SK-N-SH (cell line): ENCODE measurements around the gene FLYWCH1. TPM values are rescaled to one million over a fixed set of nuclear protein-coding genes. Genes with fewer than 3 reads are reported as not detected.

Experiments used
- CTCF ChIA-PET: fragments of 300-600, 350-600 bp; formaldehyde crosslinking; extraction: SDS; loops from one replicate; lab custom pipeline; 2021; lab: Yijun Ruan, JAX
- POLR2A ChIA-PET: fragments of 350-600 bp; sonication (Branson Sonifier 250); formaldehyde crosslinking; extraction: SDS; loops from one replicate; lab custom pipeline; 2020; ENCODE audit warnings: antibody characterized with exemption, inconsistent platforms; lab: Yijun Ruan, JAX
- DNase-seq: peaks from one replicate; pipeline ENCODE4 v3.0.0; 2012
- H2AFZ ChIP-seq: fragments of 200-600 bp; sonication (generic); 2 replicates; pipeline ENCODE4 v1.8.1; 2016; ENCODE audit warnings: antibody characterized with exemption, mild to moderate bottlenecking, low read depth
- H3F3A ChIP-seq: fragments of 200-600 bp; sonication (generic); replicated peaks from 2 replicates; pipeline ENCODE3; 2016; ENCODE audit warnings: antibody characterized with exemption, mild to moderate bottlenecking; ENCODE audit not compliant: insufficient read depth
- H3K27ac ChIP-seq, 2 experiments: fragments of 200-500 bp in 1 of 2; fragments of 200-600 bp in 1 of 2; sonication (Bioruptor generic) in 1 of 2; sonication (generic), shearing (Covaris generic) in 1 of 2; 2 replicates each; pipeline versions ENCODE4 v1.5.1 to v1.6.1; 2014 to 2016; ENCODE audit warnings: low read depth in 2 of 2, inconsistent platforms in 1 of 2, low read length in 1 of 2, mild to moderate bottlenecking in 1 of 2, mixed read lengths in 1 of 2
- H3K27me3 ChIP-seq: fragments of 200-600 bp; sonication (generic), shearing (Covaris generic); 2 replicates; pipeline ENCODE4 v1.6.1; 2016; ENCODE audit warnings: mixed run types; ENCODE audit not compliant: insufficient read depth
- H3K36me3 ChIP-seq, 2 experiments: fragments of 200-500 bp in 1 of 2; fragments of 200-600 bp in 1 of 2; sonication (Bioruptor generic) in 1 of 2; sonication (generic) in 1 of 2; replicated peaks in 1 of 2; 2 replicates each; pipeline versions ENCODE3 to v1.5.1; 2014 to 2016; ENCODE audit warnings: low read length in 1 of 2, mild to moderate bottlenecking in 1 of 2; ENCODE audit not compliant: insufficient read depth in 2 of 2, control insufficient read depth in 1 of 2
- H3K4me1 ChIP-seq, 2 experiments: fragments of 200-500 bp in 1 of 2; fragments of 200-600 bp in 1 of 2; sonication (Bioruptor generic) in 1 of 2; sonication (generic), shearing (Covaris generic) in 1 of 2; 2 replicates each; pipeline versions ENCODE4 v1.5.1 to v1.6.1; 2014 to 2016; ENCODE audit warnings: low read depth in 1 of 2, low read length in 1 of 2, mixed run types in 1 of 2; ENCODE audit not compliant: insufficient read depth in 2 of 2, control insufficient read depth in 1 of 2
- H3K4me2 ChIP-seq: fragments of 200-600 bp; sonication (generic), shearing (Covaris generic); 2 replicates; pipeline ENCODE4 v1.6.1; 2017; ENCODE audit warnings: mixed run types
- H3K4me3 ChIP-seq, 2 experiments: fragments of 200-500 bp in 1 of 2; fragments of 200-600 bp in 1 of 2; sonication (Bioruptor generic) in 1 of 2; sonication (generic), shearing (Covaris generic) in 1 of 2; 2 replicates each; pipeline versions ENCODE4 v1.5.1 to v1.8.1; 2014 to 2016; ENCODE audit warnings: low read depth in 2 of 2, inconsistent platforms in 1 of 2, low read length in 1 of 2, mild to moderate bottlenecking in 1 of 2, mixed read lengths in 1 of 2, moderate library complexity in 1 of 2
- H3K79me2 ChIP-seq: fragments of 200-600 bp; sonication (generic); 2 replicates; pipeline ENCODE4 v1.8.1; 2017; ENCODE audit warnings: mild to moderate bottlenecking; ENCODE audit not compliant: insufficient read depth
- H3K9ac ChIP-seq: fragments of 200-600 bp; sonication (generic); 2 replicates; pipeline ENCODE4 v1.6.1; 2017; ENCODE audit warnings: mixed run types
- H3K9me2 ChIP-seq: fragments of 200-600 bp; sonication (generic); 2 replicates; pipeline ENCODE4 v1.6.1; 2017; ENCODE audit warnings: mixed run types
- H3K9me3 ChIP-seq: fragments of 200-600 bp; sonication (generic); 2 replicates; pipeline ENCODE4 v1.6.1; 2017; ENCODE audit warnings: mixed run types, mild to moderate bottlenecking, moderate library complexity
- H4K20me1 ChIP-seq: fragments of 200-600 bp; sonication (generic); 2 replicates; pipeline ENCODE4 v1.6.1; 2017; ENCODE audit warnings: mild to moderate bottlenecking, mixed run types; ENCODE audit not compliant: insufficient read depth
- CTCF ChIP-seq: fragments of 200-600 bp; sonication (generic); IDR thresholded peaks from 2 replicates; pipeline ENCODE4 v1.6.1; 2017; ENCODE audit warnings: antibody characterized with exemption, mild to moderate bottlenecking, moderate library complexity
- ELF1 ChIP-seq: IDR thresholded peaks from 2 replicates; pipeline ENCODE4 v1.4.0; 2012
- EP300 ChIP-seq, 2 experiments: IDR thresholded peaks; 2 replicates each; pipeline versions ENCODE4 v1.4.0 to v1.6.1; 2012; ENCODE audit warnings: borderline replicate concordance in 1 of 2, low read depth in 1 of 2, low read length in 1 of 2
- FOSL2 ChIP-seq: IDR thresholded peaks from 2 replicates; pipeline ENCODE4 v1.4.0; 2012; ENCODE audit warnings: low read depth, mild to moderate bottlenecking, moderate library complexity, borderline replicate concordance
- FOXM1 ChIP-seq: IDR thresholded peaks from 2 replicates; pipeline ENCODE4 v1.4.0; 2012; ENCODE audit warnings: low read depth, mild to moderate bottlenecking
- GABPA ChIP-seq: IDR thresholded peaks from 2 replicates; pipeline ENCODE4 v1.4.0; 2012; ENCODE audit warnings: low read depth, mild to moderate bottlenecking
- MXI1 ChIP-seq: IDR thresholded peaks from 2 replicates; pipeline ENCODE4 v1.6.1; 2012; ENCODE audit warnings: mild to moderate bottlenecking, low read depth, low read length, improper control_type of control experiment
- NFIC ChIP-seq: IDR thresholded peaks from 2 replicates; pipeline ENCODE4 v1.4.0; 2012; ENCODE audit warnings: borderline replicate concordance
- PBX3 ChIP-seq: IDR thresholded peaks from 2 replicates; pipeline ENCODE4; 2012
- RAD21 ChIP-seq: IDR thresholded peaks from 2 replicates; pipeline ENCODE4 v1.6.1; 2012; ENCODE audit warnings: mild to moderate bottlenecking, low read length
- RCOR1 ChIP-seq: fragments of 150-350 bp; IDR thresholded peaks from 2 replicates; pipeline ENCODE4 v1.6.1; 2017; ENCODE audit warnings: antibody characterized with exemption, low read length
- RFX5 ChIP-seq: IDR thresholded peaks from 2 replicates; pipeline ENCODE4 v1.6.1; 2012; ENCODE audit warnings: mild to moderate bottlenecking, improper control_type of control experiment, low read length
- RXRA ChIP-seq: IDR thresholded peaks from 2 replicates; pipeline ENCODE4 v1.4.0; 2012; ENCODE audit warnings: low read depth, mild to moderate bottlenecking, borderline replicate concordance
- YY1 ChIP-seq: IDR thresholded peaks from 2 replicates; pipeline ENCODE4 v1.4.0; 2012; ENCODE audit warnings: low read depth, mild to moderate bottlenecking
- WGBS: methylation state at CpG from one replicate; pipeline ENCODE4 v1.1.6; 2017; ENCODE audit warnings: low lambda C conversion rate; 5-methylcytosine and 5-hydroxymethylcytosine counted together
- polyA plus RNA-seq, 3 experiments: library from polyadenylated mRNA; depleted of rRNA; stranded (reverse); fragments of >200 nt; gene quantifications; 2 replicates each; pipeline ENCODE4 v1.2.3, GENCODE V29; 2012
- TF ChIP-seq, protein P1 (sequence below): IDR thresholded peaks from 2 replicates; pipeline ENCODE4 v1.6.1; 2012; ENCODE audit warnings: mild to moderate bottlenecking, low read depth, low read length, moderate library complexity
- TF ChIP-seq, protein P2 (sequence below): IDR thresholded peaks from 2 replicates; pipeline ENCODE4 v1.4.0; 2012; ENCODE audit warnings: low read depth, borderline replicate concordance

The FLYWCH1 gene
- polyA plus RNA-seq, 1 of the 3 experiments (the other 2 are of a cell fraction) = 30.1 TPM

DNA sequence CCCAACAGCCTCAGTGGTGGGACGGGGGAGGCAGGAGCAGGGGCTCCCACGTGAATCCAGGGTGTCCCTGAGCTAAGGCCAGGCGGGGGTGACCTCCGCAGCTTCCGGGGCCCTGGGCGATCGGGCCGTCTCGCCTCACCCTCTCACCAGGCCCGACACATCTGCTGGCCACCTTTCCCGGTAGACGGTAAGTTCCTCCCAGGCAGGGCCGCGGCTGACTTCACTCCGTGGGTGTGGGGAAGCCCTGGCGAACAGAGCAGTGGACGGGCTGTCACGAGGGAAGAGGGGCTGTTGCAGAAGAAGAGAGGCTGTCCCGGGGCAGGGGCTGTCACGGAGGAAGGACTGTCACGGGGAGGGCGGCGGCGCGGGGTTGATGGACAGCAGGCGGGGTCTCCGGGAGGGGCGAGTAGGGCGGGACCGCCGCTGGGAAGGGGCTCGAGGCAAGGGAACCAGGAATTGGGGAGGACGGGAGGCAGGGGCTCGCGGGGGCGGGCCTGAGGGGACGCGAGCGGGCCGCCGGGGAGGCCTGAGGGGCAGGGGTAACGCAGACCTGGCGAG, 68.0 kb downstream of the FLYWCH1 start:
- CTCF ChIA-PET = interaction anchor here (1.2 kb wide), 1 partner anchor 18 kb away, joined by 4 read pairs; no protein-coding TSS in a partner anchor
- POLR2A ChIA-PET = interaction anchor here (0.6 to 2.2 kb wide), 3 partner anchors 10 to 70 kb away, joined by 3 to 12 read pairs (median 4); partner anchors contain the start of gene PAQR4
- H3K27ac ChIP-seq = no peak overlapping the region; a peak in 1 of 4 replicates
- H4K20me1 ChIP-seq = no peaks in the 10 kb centered on the region
- H3K79me2 ChIP-seq = peaks cover 16% of the 10 kb centered on the region; the same call in 1 of the 2 replicates
- H3K36me3 ChIP-seq = no peaks in the 10 kb centered on the region
- no peaks in the 10 kb centered on the region for H3K9me2 ChIP-seq
- H3K4me1 ChIP-seq = peaks cover 4 to 10% of the 10 kb centered on the region in 2 experiments; a peak in 2 of 4 replicates
- no peaks in the 10 kb centered on the region for H3K27me3 ChIP-seq
- peak overlapping the region; percentile 65; the same call in 1 of the 2 replicates for H2AFZ ChIP-seq
- WGBS = 3% methylated on average over 22 of the region's 43 CpGs
- H3K4me2 ChIP-seq = peak overlapping the region; percentile 98
- TF ChIP-seq YY1 = no peak
- no peak for TF ChIP-seq GABPA
- no peak for TF ChIP-seq RCOR1
- no peak for TF ChIP-seq ELF1
- TF ChIP-seq PBX3 = peak; percentile 36; the same call in 1 of the 2 replicates
- TF ChIP-seq FOSL2 = no peak
- TF ChIP-seq NFIC = no peak
- TF ChIP-seq CTCF = no peak
- peaks cover 10% of the 10 kb centered on the region for H3F3A ChIP-seq
- DNase-seq = peak; percentile 67
- H3K9me3 ChIP-seq = no peaks in the 10 kb centered on the region
- peak overlapping the region; percentile 69 for H3K4me3 ChIP-seq
- peak overlapping the region; percentile 93; the same call in 1 of the 2 replicates for H3K9ac ChIP-seq

- DNase-seq = peak; percentile 100
- H3K27me3 ChIP-seq = no peaks in the 10 kb centered on the region
- 94% methylated on average over 7 of the region's 91 CpGs for WGBS
- CTCF ChIA-PET = interaction anchor here (0.6 to 3.1 kb wide), 7 partner anchors 18 to 149 kb away, joined by 3 to 25 read pairs (median 3); partner anchors contain the start of gene KREMEN2
- peaks cover 10% of the 10 kb centered on the region for H3F3A ChIP-seq
- H4K20me1 ChIP-seq = no peaks in the 10 kb centered on the region
- no peaks in the 10 kb centered on the region for H3K9me3 ChIP-seq
- POLR2A ChIA-PET = interaction anchor here (0.8 to 2.2 kb wide), 3 partner anchors 11 to 20 kb away, joined by 3 to 12 read pairs (median 4); partner anchors contain the start of gene PAQR4
- peak within 1 kb of the TSS; percentile 72; the same call in 1 of the 2 replicates for H2AFZ ChIP-seq
- H3K4me1 ChIP-seq = peaks cover 4 to 10% of the 10 kb centered on the region in 2 experiments; a peak in 2 of 4 replicates
- no peaks in the 10 kb centered on the region for H3K9me2 ChIP-seq
- H3K4me3 ChIP-seq = peak within 1 kb of the TSS; percentile 69
- peak within 1 kb of the TSS; percentile 57 to 87 for H3K27ac ChIP-seq
- H3K9ac ChIP-seq = peak within 1 kb of the TSS; percentile 93
- no peaks in the 10 kb centered on the region for H3K36me3 ChIP-seq
- H3K4me2 ChIP-seq = peak within 1 kb of the TSS; percentile 98
- peaks cover 16% of the 10 kb centered on the region; the same call in 1 of the 2 replicates for H3K79me2 ChIP-seq
- TF ChIP-seq NFIC = no peak
- TF ChIP-seq, protein P1, sequence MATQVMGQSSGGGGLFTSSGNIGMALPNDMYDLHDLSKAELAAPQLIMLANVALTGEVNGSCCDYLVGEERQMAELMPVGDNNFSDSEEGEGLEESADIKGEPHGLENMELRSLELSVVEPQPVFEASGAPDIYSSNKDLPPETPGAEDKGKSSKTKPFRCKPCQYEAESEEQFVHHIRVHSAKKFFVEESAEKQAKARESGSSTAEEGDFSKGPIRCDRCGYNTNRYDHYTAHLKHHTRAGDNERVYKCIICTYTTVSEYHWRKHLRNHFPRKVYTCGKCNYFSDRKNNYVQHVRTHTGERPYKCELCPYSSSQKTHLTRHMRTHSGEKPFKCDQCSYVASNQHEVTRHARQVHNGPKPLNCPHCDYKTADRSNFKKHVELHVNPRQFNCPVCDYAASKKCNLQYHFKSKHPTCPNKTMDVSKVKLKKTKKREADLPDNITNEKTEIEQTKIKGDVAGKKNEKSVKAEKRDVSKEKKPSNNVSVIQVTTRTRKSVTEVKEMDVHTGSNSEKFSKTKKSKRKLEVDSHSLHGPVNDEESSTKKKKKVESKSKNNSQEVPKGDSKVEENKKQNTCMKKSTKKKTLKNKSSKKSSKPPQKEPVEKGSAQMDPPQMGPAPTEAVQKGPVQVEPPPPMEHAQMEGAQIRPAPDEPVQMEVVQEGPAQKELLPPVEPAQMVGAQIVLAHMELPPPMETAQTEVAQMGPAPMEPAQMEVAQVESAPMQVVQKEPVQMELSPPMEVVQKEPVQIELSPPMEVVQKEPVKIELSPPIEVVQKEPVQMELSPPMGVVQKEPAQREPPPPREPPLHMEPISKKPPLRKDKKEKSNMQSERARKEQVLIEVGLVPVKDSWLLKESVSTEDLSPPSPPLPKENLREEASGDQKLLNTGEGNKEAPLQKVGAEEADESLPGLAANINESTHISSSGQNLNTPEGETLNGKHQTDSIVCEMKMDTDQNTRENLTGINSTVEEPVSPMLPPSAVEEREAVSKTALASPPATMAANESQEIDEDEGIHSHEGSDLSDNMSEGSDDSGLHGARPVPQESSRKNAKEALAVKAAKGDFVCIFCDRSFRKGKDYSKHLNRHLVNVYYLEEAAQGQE = no peak
- no peak for TF ChIP-seq GABPA
- no peak for TF ChIP-seq YY1
- TF ChIP-seq EP300 (IDR thresholded peaks at IDR 0.05; ENCODE audit: borderline replicate concordance in 1 of 2, low read depth in 1 of 2, low read length in 1 of 2) = no peak
- TF ChIP-seq RFX5 = no peak
- TF ChIP-seq, protein P2, sequence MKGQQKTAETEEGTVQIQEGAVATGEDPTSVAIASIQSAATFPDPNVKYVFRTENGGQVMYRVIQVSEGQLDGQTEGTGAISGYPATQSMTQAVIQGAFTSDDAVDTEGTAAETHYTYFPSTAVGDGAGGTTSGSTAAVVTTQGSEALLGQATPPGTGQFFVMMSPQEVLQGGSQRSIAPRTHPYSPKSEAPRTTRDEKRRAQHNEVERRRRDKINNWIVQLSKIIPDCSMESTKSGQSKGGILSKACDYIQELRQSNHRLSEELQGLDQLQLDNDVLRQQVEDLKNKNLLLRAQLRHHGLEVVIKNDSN = no peak
- no peak for TF ChIP-seq RXRA
- TF ChIP-seq RAD21 = no peak
- peak; percentile 79 for TF ChIP-seq MXI1
- TF ChIP-seq FOXM1 = no peak
- peak; percentile 77 for TF ChIP-seq ELF1
- no peak for TF ChIP-seq FOSL2
Measured at GRCh38 chr16:2980227-2981176, 68.8 kb downstream of the FLYWCH1 start, which contains the start of gene PKMYT1. PKMYT1 (minus strand) TSS chr16:2980446; CDS start chr16:2979657, 789 bp downstream.
